SK-N-SH treated with all-trans-retinoic acid at 6 μM for 48 hours (cell line): ENCODE measurements around the gene AREG.

Experiments
- ARNTL ChIP-seq: fragments of 450-650 bp; formaldehyde crosslinking; IDR thresholded peaks from 2 replicates; pipeline ENCODE4 v1.5.0; 2020; ENCODE audit warnings: low read depth, mild to moderate bottlenecking, moderate library complexity, borderline replicate concordance
- BACH2 ChIP-seq: fragments of 250-450 bp; sonication (Bioruptor Pico); IDR thresholded peaks from 2 replicates; pipeline ENCODE4 v1.9.0; 2021; ENCODE audit warnings: mild to moderate bottlenecking, borderline replicate concordance
- POU6F1 ChIP-seq: fragments of 250-450 bp; sonication (Bioruptor Pico); IDR thresholded peaks from 2 replicates; pipeline ENCODE4 v1.8.0; 2021; ENCODE audit warnings: low read depth, mild to moderate bottlenecking, moderate library complexity, borderline replicate concordance
- PPARA ChIP-seq: fragments of 250-450 bp; sonication (Bioruptor Pico); IDR thresholded peaks from 2 replicates; pipeline ENCODE4 v1.5.0; 2020; ENCODE audit warnings: mild to moderate bottlenecking, borderline replicate concordance
- RARB ChIP-seq: fragments of 250-450 bp; sonication (Bioruptor Pico); IDR thresholded peaks from 2 replicates; pipeline ENCODE4 v1.8.0; 2021; ENCODE audit warnings: mild to moderate bottlenecking, moderate library complexity
- ZC3H10 ChIP-seq: fragments of 250-450 bp; sonication (Bioruptor Pico); IDR thresholded peaks from 2 replicates; pipeline ENCODE4 v1.5.1; 2021; ENCODE audit warnings: mild to moderate bottlenecking, moderate library complexity
- ZFP30 ChIP-seq: fragments of 450-650 bp; formaldehyde crosslinking; IDR thresholded peaks from 2 replicates; pipeline ENCODE4 v1.5.0; 2022; ENCODE audit warnings: mild to moderate bottlenecking, moderate library complexity
- ZNF565 ChIP-seq: fragments of 450-650 bp; formaldehyde crosslinking; conservative IDR thresholded peaks from 2 replicates; pipeline ENCODE4 v1.5.0; 2020; ENCODE audit warnings: low read depth, mild to moderate bottlenecking, moderate library complexity
- ZNF70 ChIP-seq: fragments of 450-650 bp; formaldehyde crosslinking; IDR thresholded peaks from 2 replicates; pipeline ENCODE4 v1.5.0; 2020; ENCODE audit warnings: mild to moderate bottlenecking, moderate library complexity
- ZNF8 ChIP-seq: fragments of 450-650 bp; formaldehyde crosslinking; IDR thresholded peaks from 2 replicates; pipeline ENCODE4 v1.5.0; 2020; ENCODE audit warnings: mild to moderate bottlenecking, moderate library complexity
- TF ChIP-seq, protein P1 (sequence below): fragments of 250-450 bp; sonication (Bioruptor Pico); IDR thresholded peaks from 2 replicates; pipeline ENCODE4 v1.8.0; 2020; ENCODE audit warnings: mild to moderate bottlenecking, moderate library complexity, borderline replicate concordance

DNA sequence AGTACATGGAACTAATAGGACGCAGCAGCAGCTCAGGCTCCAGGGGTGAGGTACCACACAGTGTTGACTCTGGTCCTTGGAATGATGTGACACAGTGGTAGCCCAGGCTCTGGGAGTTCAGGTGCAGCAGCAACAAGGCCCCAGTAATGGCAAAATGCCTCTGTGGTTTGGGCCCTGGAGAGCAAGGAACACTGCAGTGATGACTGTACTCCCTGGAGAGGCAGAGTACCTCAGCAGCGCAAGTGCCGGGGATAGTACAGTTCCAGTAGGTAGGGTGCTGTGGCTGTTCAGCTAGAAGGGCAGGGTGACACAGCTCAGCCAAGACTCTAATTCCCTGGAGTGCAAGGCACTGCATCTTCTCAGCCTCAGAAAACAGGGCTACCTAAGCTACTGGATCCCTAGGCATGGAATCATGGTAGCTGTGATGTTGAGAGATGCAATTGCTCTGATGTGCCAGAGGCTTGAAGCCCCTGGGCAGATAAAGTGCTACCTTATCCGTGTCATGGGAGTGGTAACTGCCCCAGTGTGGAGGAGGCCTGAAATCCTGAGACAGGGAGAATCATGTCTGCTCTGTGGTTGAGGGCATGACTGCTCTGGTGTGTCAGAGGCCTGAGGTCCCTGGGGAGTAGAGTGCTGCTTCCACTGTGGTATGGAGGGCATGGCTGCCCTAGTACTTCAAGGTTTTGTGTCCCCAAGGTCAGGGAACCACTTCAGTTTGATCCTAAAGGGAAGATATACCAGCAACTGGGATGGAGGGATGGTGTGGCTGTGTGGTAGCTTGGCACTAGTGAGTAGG is 55.2 kb downstream of the AREG start:
- TF ChIP-seq, protein P1, sequence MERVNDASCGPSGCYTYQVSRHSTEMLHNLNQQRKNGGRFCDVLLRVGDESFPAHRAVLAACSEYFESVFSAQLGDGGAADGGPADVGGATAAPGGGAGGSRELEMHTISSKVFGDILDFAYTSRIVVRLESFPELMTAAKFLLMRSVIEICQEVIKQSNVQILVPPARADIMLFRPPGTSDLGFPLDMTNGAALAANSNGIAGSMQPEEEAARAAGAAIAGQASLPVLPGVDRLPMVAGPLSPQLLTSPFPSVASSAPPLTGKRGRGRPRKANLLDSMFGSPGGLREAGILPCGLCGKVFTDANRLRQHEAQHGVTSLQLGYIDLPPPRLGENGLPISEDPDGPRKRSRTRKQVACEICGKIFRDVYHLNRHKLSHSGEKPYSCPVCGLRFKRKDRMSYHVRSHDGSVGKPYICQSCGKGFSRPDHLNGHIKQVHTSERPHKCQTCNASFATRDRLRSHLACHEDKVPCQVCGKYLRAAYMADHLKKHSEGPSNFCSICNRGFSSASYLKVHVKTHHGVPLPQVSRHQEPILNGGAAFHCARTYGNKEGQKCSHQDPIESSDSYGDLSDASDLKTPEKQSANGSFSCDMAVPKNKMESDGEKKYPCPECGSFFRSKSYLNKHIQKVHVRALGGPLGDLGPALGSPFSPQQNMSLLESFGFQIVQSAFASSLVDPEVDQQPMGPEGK = no peak
- TF ChIP-seq BACH2 (CRISPR knock-in tag) (no peak), PPARA (CRISPR knock-in tag) (no peak), ZFP30 (no peak), POU6F1 (CRISPR knock-in tag) (no peak), RARB (no peak), ZNF70 (no peak), ARNTL (no peak), ZC3H10 (CRISPR knock-in tag) (no peak), ZNF8 (no peak), ZNF565 (CRISPR knock-in tag) (no peak)
